ENCODE results near the gene PRKCH.

GRCh38 chr14:61523751-61524150, 202.4 kb downstream of the PRKCH start:
- TF ChIP-seq POLR2AphosphoS5 (IDR thresholded peaks at IDR 0.05; ENCODE audit: low read depth, low read length) (no peak), FOXP2 (optimal IDR thresholded peaks at IDR 0.05; ENCODE audit: borderline replicate concordance, extremely low read depth, extremely low read length, insufficient read depth) (no peak), REST (IDR thresholded peaks at IDR 0.05; ENCODE audit: insufficient read depth in 1 of 2, low read depth in 2 of 2, low read length in 2 of 2) (no peak), TAF1 (IDR thresholded peaks at IDR 0.05; ENCODE audit: borderline replicate concordance, insufficient read depth, low read length) (no peak)
